Cardiac fibroblast (primary cell): ENCODE results near the gene CEP89.

Experiments used
- DNase-seq, 2 donors: peaks; one replicate each; pipeline versions ENCODE4 v3.0.0 to v3.0.0-alpha.2; 2010; ENCODE audit warnings: low read depth in 2 of 2
- H3K4me3 ChIP-seq, 2 donors: replicated peaks in 1 of 2; 1 replicate in 1 of 2; 2 replicates in 1 of 2; pipeline ENCODE4 v1.5.1; 2011; ENCODE audit warnings: low read depth in 2 of 2, low read length in 2 of 2, mild to moderate bottlenecking in 2 of 2, moderate library complexity in 1 of 2
- TF ChIP-seq, protein P1 (sequence below): IDR thresholded peaks from one replicate; pipeline ENCODE4 v1.5.1; 2011; ENCODE audit warnings: low read depth, mild to moderate bottlenecking, low read length, inconsistent platforms

CEP89 gene

DNA sequence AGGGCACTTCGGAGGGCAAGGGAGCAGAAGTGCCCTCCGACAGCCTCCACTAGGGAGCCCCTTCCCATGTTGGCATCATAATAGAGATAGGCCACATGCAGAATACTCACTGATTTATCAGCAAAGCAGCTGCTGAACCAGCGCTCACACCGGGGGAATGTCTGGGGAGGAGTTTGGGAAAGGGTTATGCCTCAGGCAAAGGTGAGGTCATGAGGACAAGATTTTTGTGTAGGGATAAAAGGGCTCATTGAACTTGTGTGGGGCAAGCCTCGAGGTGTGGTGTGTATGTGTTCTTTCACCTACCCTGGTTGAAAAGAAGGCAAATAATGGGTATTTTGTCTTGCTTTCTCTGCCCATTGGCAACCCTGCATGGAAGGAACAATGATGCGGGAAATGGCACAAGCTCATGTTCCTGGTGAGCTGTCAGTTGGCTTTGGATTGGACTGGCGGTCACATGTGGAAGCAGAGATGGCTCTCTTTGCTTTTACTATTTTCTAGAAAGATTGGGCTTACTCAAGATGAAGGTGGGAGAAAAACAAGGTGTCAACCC, 63.0 kb downstream of the CEP89 start:
- no peak overlapping the region for H3K4me3 ChIP-seq
- TF ChIP-seq, protein P1, sequence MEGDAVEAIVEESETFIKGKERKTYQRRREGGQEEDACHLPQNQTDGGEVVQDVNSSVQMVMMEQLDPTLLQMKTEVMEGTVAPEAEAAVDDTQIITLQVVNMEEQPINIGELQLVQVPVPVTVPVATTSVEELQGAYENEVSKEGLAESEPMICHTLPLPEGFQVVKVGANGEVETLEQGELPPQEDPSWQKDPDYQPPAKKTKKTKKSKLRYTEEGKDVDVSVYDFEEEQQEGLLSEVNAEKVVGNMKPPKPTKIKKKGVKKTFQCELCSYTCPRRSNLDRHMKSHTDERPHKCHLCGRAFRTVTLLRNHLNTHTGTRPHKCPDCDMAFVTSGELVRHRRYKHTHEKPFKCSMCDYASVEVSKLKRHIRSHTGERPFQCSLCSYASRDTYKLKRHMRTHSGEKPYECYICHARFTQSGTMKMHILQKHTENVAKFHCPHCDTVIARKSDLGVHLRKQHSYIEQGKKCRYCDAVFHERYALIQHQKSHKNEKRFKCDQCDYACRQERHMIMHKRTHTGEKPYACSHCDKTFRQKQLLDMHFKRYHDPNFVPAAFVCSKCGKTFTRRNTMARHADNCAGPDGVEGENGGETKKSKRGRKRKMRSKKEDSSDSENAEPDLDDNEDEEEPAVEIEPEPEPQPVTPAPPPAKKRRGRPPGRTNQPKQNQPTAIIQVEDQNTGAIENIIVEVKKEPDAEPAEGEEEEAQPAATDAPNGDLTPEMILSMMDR = no peak
- no peak for DNase-seq

DNA sequence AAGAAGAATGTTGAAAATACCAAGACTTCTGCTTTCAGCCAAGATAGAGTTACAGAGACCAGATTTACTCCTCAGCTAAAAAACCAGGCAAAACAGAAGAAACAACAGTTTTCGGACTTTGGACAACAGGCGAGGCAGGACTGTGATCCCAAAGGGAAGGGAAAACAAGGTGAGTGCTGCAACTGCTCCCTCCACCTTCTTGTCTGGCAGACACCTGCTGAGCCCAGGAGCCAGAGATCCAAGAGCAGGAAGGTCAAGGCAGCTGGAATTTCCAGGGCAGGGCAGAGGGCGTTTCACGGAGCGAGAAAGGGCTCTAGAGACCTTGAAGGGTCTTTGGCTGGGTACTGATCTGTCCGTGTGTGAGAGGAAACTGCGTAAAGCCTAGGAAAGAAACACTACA, 69.3 kb downstream of the CEP89 start:
- H3K4me3 ChIP-seq = no peak overlapping the region
- DNase-seq = no peak
- TF ChIP-seq, protein P1 = no peak

DNA sequence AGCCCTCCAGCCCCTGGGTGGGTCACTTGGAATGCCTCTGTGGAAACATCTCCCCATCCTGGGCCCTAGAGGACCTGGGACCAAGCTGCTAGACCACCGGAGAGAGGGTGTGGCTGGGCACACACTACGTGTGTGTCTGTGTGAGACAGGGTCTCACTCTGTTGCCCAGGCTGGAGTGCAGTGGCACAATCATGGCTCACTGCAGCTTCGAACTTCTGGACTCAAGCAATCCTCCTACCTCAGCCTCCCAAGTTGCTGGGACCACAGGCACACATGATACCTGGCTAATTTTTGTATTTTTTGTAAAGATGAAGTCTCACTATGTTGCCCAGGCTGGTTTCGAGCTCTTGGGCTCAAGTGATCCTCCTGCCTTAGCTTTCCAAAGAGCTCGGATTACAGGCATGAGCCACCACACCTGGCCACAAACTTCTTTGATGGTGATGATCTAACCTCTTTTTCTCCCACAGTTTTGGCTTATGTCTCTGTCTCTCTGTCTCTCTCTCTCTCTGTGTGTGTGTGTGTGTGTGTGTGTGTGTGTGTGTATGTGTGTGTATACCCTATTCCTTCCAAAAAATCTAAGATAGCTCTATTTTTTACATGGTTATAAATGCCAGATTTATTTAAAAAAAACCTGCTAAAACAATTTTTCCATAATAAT, 70.1 kb downstream of the CEP89 start:
- no peak overlapping the region for H3K4me3 ChIP-seq
- TF ChIP-seq, protein P1 = no peak
- no peak for DNase-seq

DNA sequence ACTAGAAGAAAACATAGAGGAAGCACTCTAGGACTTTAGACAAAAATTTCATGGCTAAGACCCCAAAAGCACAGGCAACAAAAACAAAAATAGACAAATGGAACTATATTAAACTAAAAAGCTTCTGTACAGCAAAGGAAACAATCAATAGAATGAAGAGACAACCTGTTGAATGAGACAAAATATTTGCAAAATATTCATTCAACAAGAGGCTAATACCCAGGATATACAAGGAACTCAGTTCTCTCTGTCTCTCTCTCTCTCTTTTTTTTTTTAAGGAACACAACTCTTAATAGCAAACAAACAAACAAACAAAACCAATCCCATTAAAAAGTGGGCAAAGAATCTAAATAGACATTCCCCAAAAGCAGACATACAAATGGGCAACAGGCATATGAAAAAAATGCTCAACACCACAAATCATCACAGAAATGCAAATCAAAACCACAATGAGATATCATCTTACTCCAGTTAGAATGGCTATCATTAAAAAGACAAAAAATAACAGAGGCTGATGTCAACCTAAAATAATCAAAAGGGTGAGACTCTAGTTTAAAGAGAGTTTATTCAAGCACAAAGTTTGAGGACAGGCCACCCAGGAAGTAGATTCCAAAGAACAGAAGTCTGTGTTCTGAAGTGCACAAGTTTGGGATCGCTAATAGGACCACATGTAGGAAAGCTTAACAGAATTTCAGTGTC, 75.1 kb downstream of the CEP89 start:
- peak in 1 of 2 donors; percentile 2 for DNase-seq
- no peak overlapping the region for H3K4me3 ChIP-seq
- TF ChIP-seq, protein P1 = no peak

DNA sequence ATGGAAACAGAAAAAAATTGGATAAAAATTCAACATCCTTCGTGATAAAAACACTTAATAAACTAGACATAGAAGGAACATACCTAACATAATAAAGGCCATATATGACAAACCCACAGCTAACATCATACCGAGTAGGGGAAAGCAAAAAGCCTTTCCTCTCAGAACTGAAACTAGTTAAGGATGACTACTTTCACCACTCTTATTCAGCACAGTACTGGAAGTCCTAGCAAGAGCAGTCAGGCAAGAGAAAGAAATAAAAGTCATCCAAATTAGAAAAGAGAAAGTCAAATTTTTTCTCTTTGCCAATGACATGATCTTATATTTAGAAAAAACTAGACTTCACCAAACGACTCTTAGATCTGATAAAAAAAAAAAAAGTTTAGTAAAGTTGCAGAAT, 76.4 kb downstream of the CEP89 start:
- TF ChIP-seq, protein P1 = no peak
- DNase-seq = no peak
- no peak overlapping the region for H3K4me3 ChIP-seq

DNA sequence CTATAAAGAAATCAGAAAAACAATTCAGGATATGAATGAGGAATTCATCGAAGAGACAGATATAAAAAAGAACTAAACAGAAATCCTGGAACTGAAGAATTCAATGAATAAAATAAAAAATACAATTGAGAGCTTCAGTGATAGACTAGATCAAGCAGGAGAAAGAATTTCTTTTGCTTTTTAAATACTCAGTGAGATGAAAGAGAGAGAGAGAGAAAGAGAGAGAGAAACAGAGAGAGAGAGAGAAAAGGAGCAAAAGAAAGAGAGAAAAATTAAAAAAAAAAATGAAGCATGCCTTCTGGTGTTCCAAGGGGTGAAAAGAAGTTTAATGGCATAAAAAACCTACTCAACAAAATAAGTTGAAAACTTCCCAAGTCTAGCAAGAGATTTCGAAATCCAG, 80.1 kb downstream of the CEP89 start:
- H3K4me3 ChIP-seq = no peak overlapping the region
- TF ChIP-seq, protein P1 = no peak
- no peak for DNase-seq
